ENCODE results near the gene MCTP1.

Gene MCTP1

DNA sequence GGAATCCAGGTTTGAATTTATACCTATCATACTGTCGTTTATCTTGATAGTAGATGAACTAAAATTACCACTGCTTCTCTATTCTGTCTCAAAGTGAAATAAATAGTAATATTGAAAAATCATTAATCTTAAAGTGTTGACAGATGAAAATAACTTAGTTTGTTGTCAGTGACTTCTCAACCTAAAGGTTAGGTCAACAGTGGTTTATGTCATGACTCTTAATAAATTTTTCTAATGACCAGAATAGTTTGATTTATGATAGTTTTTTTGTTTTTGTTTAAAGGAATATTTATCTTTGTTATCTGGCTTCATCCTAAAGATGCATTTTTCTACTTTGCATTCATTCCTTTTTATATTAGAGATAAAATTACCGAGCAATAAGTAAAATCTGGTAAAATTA lies 585.3 kb downstream of the MCTP1 start:
- no peak for DNase-seq (ENCODE audit: low read depth)

GRCh38 chr5:94698197-94698596 lies 586.7 kb downstream of the MCTP1 start:
- DNase-seq (ENCODE audit: low read depth) = no peak

- no peak for DNase-seq (ENCODE audit: low read depth)
These were observed 590.2 kb downstream of the MCTP1 start for GRCh38 chr5:94694671-94695070.

GRCh38 chr5:94693845-94694370 lies 591.0 kb downstream of the MCTP1 start:
- DNase-seq (ENCODE audit: low read depth) = no peak

- DNase-seq (ENCODE audit: low read depth) = no peak
These were observed 591.7 kb downstream of the MCTP1 start for GRCh38 chr5:94693043-94693822.

- no peak for DNase-seq (ENCODE audit: low read depth)
These were observed 592.3 kb downstream of the MCTP1 start for GRCh38 chr5:94692581-94692980.

GRCh38 chr5:94691949-94692348 lies 592.9 kb downstream of the MCTP1 start:
- no peak for DNase-seq (ENCODE audit: low read depth)

GRCh38 chr5:94691291-94691690 lies 593.6 kb downstream of the MCTP1 start:
- DNase-seq (ENCODE audit: low read depth) = no peak

- DNase-seq (ENCODE audit: low read depth) = no peak
These were observed 594.1 kb downstream of the MCTP1 start for GRCh38 chr5:94690778-94691177.

GRCh38 chr5:94689908-94690307 lies 595.0 kb downstream of the MCTP1 start:
- no peak for DNase-seq (ENCODE audit: low read depth)

DNA sequence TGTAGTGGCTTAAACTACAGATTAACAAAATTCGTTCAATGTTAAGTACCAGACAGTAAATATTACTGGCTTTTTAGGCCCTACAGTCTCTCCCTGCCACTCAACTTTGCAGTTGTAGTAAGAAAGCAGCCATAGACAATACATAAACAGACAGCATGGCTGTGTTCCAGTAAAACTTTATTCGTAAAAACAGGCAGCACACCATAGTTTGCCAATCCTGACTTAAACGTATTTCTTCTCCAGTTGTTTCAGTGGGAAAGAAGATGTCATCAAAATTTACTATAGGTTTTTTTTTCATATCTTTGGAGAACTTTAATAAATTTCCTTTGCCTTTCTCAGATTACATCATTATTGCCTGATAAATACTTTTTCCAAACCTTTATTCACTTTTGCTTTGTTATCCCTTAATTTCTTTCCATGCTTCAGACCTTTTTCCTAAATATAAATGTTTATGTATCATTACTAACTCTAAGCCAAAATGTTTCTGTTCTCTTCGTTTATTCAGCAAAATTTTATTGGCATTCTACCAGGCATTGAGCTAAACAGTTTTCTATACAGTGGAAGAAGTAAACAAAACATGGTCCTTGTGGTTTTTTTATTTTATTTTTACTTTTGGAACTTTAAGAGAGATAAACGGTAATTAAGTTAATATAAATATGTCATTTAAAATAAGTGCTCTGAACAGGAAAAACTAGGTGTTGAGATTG lies 601.9 kb downstream of the MCTP1 start:
- DNase-seq (ENCODE audit: low read depth) = no peak

- DNase-seq (ENCODE audit: low read depth) = no peak
These were observed 608.8 kb downstream of the MCTP1 start for GRCh38 chr5:94675965-94676618.

- no peak for DNase-seq (ENCODE audit: low read depth)
These were observed 610.2 kb downstream of the MCTP1 start for GRCh38 chr5:94674490-94675382.

DNA sequence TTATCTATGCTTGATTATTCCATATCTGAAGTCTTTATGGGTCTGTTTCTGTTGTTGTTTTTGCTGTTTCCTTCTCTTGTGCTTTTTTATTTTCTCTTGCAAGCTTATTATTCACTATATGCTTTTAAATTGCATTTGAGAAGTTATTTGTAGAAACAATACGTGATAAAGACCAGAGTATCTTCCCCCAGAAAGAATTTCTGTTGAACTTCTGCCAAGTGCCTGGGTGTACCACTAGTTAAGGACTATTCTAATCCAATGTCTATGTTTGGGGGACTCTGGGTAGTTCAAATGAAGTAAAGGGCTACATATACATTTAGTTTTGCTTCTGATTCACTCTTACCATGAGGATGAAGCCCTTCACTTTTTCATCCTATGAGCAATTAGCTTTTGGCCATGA lies 612.1 kb downstream of the MCTP1 start:
- no peak for DNase-seq (ENCODE audit: low read depth)

GRCh38 chr5:94670726-94671125 lies 614.2 kb downstream of the MCTP1 start:
- no peak for DNase-seq (ENCODE audit: low read depth)

- DNase-seq (ENCODE audit: low read depth) = no peak
These were observed 617.0 kb downstream of the MCTP1 start for GRCh38 chr5:94667937-94668336.

DNA sequence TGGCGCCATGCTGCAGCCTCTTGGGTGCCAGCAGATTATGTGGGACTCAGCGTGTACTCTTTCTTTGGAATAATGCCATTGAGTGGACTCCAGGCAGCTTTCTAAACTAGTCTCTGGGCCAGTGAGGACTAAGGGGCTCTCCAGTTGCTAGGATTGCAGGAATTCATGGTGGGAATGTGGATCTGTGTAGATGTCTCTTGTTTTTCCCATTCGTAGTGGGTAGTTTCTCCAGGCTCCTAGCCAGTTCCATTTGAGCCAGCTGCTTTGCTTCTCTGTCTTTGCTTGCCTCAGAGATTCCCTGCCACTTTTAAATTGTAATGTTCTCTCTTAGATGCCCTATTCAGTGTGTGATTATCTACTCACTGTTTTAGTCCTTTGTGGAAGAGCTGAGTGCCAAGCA lies 623.8 kb downstream of the MCTP1 start:
- no peak for DNase-seq (ENCODE audit: low read depth)

GRCh38 chr5:94660506-94660905 lies 624.4 kb downstream of the MCTP1 start:
- no peak for DNase-seq (ENCODE audit: low read depth)

DNA sequence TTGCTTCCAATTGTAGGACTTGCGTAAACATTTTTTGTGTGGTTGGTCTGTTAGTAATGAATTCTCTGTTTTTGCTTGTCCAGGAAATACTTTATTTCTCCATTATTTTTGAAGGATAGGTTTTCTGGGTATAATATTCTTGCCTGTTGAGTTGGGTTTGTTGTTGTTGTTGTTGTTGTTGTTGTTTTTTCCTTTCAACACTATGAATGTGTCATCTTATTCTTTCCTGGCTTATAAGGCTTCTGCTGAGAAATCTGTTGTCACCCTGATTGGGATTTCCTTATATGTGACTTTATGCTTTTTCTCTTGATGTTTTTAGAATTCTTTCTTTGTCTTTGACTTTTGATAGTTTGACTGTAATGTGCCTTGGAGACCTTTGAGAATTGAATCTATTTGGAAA lies 626.6 kb downstream of the MCTP1 start:
- no peak for DNase-seq (ENCODE audit: low read depth)
